Peyer's patch (tissue), 4 donors: ENCODE results near the gene ARID1B.

Experiments used
- CTCF ChIP-seq, 6 experiments: fragments of 450-650 bp in 4 of 6; fragments of 200-600 bp in 2 of 6; sonication (generic) in 1 of 6; IDR thresholded peaks; one replicate each; pipeline ENCODE4 v1.5.1; 2017 to 2019; ENCODE audit warnings: antibody characterized with exemption in 6 of 6, mild to moderate bottlenecking in 3 of 6, moderate library complexity in 1 of 6
- POLR2A ChIP-seq, 2 donors: fragments of 450-650 bp; IDR thresholded peaks; one replicate each; pipeline ENCODE4 v1.5.1; 2017; ENCODE audit warnings: antibody characterized with exemption in 2 of 2, mild to moderate bottlenecking in 2 of 2, moderate library complexity in 2 of 2

- TF ChIP-seq POLR2A (IDR thresholded peaks at IDR 0.05): no peak
- TF ChIP-seq CTCF (IDR thresholded peaks at IDR 0.05): no peak
Observed at GRCh38 chr6:157218371-157219198, 441.4 kb downstream of the ARID1B start.
